Lower lobe of right lung (tissue), 2 donors: ENCODE results near the gene PROX2. TPM values are rescaled to one million over a fixed set of nuclear protein-coding genes. Genes with fewer than 3 reads are reported as not detected.

ENCODE experiments used
- ATAC-seq, 2 donors: fragments of 200-7000 bp; cut with Tn5 transposase; one replicate each; pipeline ENCODE4 v1.9.1; 2020 to 2022; ENCODE audit warnings: mild to moderate bottlenecking in 2 of 2, moderate library complexity in 2 of 2
- DNase-seq: peaks from one replicate; pipeline ENCODE4 v3.0.0-alpha.2; 2020
- H3K27ac ChIP-seq: fragments of 200-600 bp; one replicate; pipeline ENCODE4 v1.8.0; 2022
- H3K27me3 ChIP-seq: fragments of 200-600 bp; one replicate; pipeline ENCODE4 v1.8.0; 2022; ENCODE audit warnings: low read depth
- H3K36me3 ChIP-seq: fragments of 200-600 bp; one replicate; pipeline ENCODE4 v1.8.0; 2022; ENCODE audit warnings: mild to moderate bottlenecking
- H3K4me1 ChIP-seq: fragments of 200-600 bp; one replicate; pipeline ENCODE4 v1.8.0; 2022
- H3K4me3 ChIP-seq: fragments of 200-600 bp; one replicate; pipeline ENCODE4 v1.8.0; 2022; ENCODE audit warnings: mild to moderate bottlenecking
- H3K9me3 ChIP-seq: fragments of 200-600 bp; one replicate; pipeline ENCODE4 v1.8.0; 2022
- CTCF ChIP-seq: fragments of 200-600 bp; IDR thresholded peaks from one replicate; pipeline ENCODE4 v1.8.0; 2022; ENCODE audit warnings: antibody characterized with exemption, mild to moderate bottlenecking
- intact Hi-C: fragments of 100-400 bp; cut with DNase I; formaldehyde crosslinking; loops from one replicate; pipeline ENCODE4 v1.11.0; 2022
- total RNA-seq: library from RNA; stranded (reverse); fragmentation: NEBNext Ultra II Directional; extraction: Animal tissue kit (Norgen Biotek cat#: 25700); gene quantifications from one replicate; pipeline ENCODE4 v1.2.1, GENCODE V29; 2021
- donor health status: DM: no; HTN: yes; CAD: no; lungs with severe emphysema.

PROX2 gene
- total RNA-seq, 1 donor from 2014 or later, result 0.12 TPM

DNA sequence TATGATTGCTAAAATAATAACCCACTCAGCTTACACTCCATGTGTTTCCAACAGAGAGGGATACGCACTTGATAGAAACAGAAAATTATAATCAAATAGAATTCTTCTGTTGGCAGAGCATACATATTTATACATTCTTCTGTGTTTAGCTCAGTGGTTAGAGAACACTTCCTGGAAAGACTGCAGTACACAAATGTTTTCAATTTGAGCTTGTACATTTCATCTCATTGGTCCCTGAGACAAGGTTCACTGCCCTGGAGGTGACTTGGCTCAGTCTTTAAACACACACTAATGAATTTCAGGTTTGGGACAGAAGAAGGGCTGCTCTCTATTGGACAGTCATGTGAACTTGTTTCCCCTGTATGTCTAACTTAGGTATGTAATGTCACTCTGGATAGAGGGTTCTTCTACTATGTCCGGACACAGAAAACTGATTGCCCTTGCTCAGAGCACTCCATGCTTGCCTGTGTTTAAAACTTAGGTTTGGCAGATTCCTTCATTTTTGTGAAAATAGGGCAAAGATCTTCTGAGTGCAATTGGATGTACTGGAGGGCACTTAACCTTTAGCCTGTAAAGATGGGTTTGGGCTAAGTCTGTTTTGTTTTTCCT lies 22.9 kb downstream of the PROX2 start:
- H3K27ac ChIP-seq, result peak overlapping the region; percentile 51
- intact Hi-C loops, result loop anchor here (10.0 kb wide), 1 partner anchor 52 kb away; no protein-coding TSS in a partner anchor
- no peaks in the 10 kb centered on the region for H3K36me3 ChIP-seq
- ATAC-seq (peak; percentile 37 to 72), DNase-seq (no peak)
- no peaks in the 10 kb centered on the region for H3K9me3 ChIP-seq
- H3K27me3 ChIP-seq, result no peaks in the 10 kb centered on the region
- no peak for TF ChIP-seq CTCF
- H3K4me3 ChIP-seq, result no peak overlapping the region
- H3K4me1 ChIP-seq, result peaks cover 31% of the 10 kb centered on the region

- no peaks in the 10 kb centered on the region for H3K27me3 ChIP-seq
- peaks cover 14% of the 10 kb centered on the region for H3K4me1 ChIP-seq
- intact Hi-C loops, result no loop called here
- no peak for DNase-seq
- ATAC-seq, result no peak
- H3K36me3 ChIP-seq, result no peaks in the 10 kb centered on the region
- no peak overlapping the region for H3K27ac ChIP-seq
- TF ChIP-seq CTCF, result no peak
- no peaks in the 10 kb centered on the region for H3K9me3 ChIP-seq
- H3K4me3 ChIP-seq, result no peak overlapping the region
Measured at GRCh38 chr14:74848768-74849167, 27.2 kb downstream of the PROX2 start.

DNA sequence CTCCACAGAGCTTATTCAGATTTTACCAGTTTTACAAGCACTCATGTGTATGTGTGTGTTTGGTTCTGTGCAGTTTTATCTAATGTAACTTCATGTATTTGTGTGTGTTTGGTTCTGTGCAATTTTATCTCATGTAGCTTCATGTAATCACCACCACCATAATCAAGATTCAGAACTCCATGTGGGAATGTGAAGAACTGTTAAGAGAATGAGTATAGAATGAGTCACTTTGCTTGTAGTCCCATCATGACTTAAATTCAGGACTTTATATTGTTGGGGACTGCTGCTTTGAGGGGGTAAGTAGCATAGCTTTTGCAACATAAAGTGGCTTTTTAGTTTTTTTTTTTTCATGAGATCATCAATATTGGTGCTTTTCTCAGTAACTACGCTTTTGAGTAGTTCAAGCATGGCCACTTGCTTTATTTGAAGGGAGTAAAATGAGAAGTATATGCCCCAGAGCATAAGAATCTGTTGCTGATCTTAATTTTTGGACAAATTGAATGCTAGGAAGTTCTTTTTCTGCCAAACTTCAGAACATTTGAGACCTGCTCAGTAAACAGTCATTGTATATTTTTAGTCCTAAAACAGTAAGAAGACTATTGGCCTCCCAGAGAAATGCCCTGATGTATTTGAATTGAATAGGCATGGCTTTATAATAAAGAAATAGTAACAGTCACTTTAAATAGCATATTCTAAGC lies 28.8 kb downstream of the PROX2 start:
- no peak overlapping the region for H3K4me3 ChIP-seq
- no peak for TF ChIP-seq CTCF
- intact Hi-C loops, result no loop called here
- no peak for ATAC-seq
- no peaks in the 10 kb centered on the region for H3K4me1 ChIP-seq
- H3K36me3 ChIP-seq, result no peaks in the 10 kb centered on the region
- DNase-seq, result no peak
- no peaks in the 10 kb centered on the region for H3K27me3 ChIP-seq
- H3K9me3 ChIP-seq, result no peaks in the 10 kb centered on the region
- no peak overlapping the region for H3K27ac ChIP-seq

DNA sequence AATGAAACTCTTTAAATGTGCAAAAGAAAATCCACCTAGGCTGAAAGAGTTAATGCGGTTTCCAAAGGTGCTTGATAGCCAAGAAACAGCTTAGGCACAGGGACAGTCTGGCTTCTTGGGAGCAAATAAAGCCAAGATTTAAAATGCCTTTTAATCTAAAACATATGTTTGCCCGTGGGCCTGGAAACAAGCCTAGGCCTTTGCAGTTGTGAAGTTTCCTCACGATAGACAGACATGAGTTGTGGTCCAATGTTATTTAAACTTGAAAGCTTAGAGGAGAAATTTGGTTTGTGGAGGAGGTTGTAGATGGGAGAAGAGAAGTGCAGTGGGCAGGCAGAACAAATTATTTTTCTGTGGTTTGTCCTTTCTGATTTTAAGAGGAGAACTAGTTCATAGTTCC lies 29.8 kb downstream of the PROX2 start:
- no peaks in the 10 kb centered on the region for H3K27me3 ChIP-seq
- no peak for TF ChIP-seq CTCF
- H3K4me3 ChIP-seq, result no peak overlapping the region
- no peaks in the 10 kb centered on the region for H3K4me1 ChIP-seq
- H3K36me3 ChIP-seq, result peaks cover 2% of the 10 kb centered on the region
- ATAC-seq (no peak), DNase-seq (no peak)
- H3K27ac ChIP-seq, result no peak overlapping the region
- intact Hi-C loops, result no loop called here
- H3K9me3 ChIP-seq, result no peaks in the 10 kb centered on the region

DNA sequence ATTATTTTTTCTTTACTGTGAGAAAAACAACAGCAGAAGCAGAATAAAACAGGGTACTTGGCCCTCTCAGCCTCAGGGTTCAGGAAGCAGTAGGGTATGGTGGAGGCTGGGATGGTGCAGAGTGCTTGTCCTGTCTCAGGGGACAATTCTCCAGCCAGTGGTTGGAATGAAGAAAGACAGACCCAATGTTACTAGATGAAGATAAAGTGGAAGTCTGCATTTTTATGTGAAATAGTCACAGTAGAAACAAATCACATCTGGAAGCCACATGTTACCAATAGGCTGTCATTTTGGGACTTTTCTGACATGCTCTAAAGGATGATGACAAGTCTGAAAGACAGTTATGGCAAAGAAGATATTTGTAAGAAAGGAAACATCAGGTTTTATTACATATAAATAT lies 32.3 kb downstream of the PROX2 start:
- H3K4me3 ChIP-seq, result no peak overlapping the region
- peaks cover under 1% of the 10 kb centered on the region for H3K4me1 ChIP-seq
- ATAC-seq (no peak), DNase-seq (no peak)
- no peak for TF ChIP-seq CTCF
- H3K9me3 ChIP-seq, result no peaks in the 10 kb centered on the region
- no peaks in the 10 kb centered on the region for H3K27me3 ChIP-seq
- H3K27ac ChIP-seq, result no peak overlapping the region
- intact Hi-C loops, result no loop called here
- H3K36me3 ChIP-seq, result peaks cover 10% of the 10 kb centered on the region
